Measurements from ENCODE around the gene PHYH. TPM values are rescaled to one million over a fixed set of nuclear protein-coding genes. Genes with fewer than 3 reads are reported as not detected.

The PHYH gene
- total RNA-seq, 4 donors from 2014 or later = 16.1 to 90.1 (median 49.2) TPM

- no peak overlapping the region for H3K4me3 ChIP-seq
- no peak overlapping the region for H3K27ac ChIP-seq
- H3K9me3 ChIP-seq = no peaks in the 10 kb centered on the region
- WGBS, 2 donors (ENCODE audit: low coverage in 1 of 2) = 83% methylated on average over 7 of the region's 7 CpGs; no CpG with 5 or more reads in 1 of the 2 donors
- H3K27me3 ChIP-seq = no peaks in the 10 kb centered on the region
- TF ChIP-seq CTCF (IDR thresholded peaks at IDR 0.05) (no peak), EP300 (IDR thresholded peaks at IDR 0.05; ENCODE audit: low read depth) (no peak), POLR2AphosphoS5 (IDR thresholded peaks at IDR 0.05) (no peak), POLR2A (IDR thresholded peaks at IDR 0.05) (no peak)
- in situ Hi-C loops (cut with MboI; ENCODE audit: low pct_ligation_motif_present in 1 of 4, low pct_unique_long_range_greater_than_20kb in 1 of 4, low sequenced_read_pairs in 3 of 4) (no loop called here), intact Hi-C loops (cut with DNase I; ENCODE audit: low total_unique reads) (no loop called here)
- no peaks in the 10 kb centered on the region for H3K4me1 ChIP-seq
- H3K36me3 ChIP-seq = peaks cover 0 to 35% (median 16%) of the 10 kb centered on the region in 4 donors
- DNase-seq = no peak
Measured at GRCh38 chr10:13319166-13319565, 19.3 kb upstream of the PHYH start.

- Histone ChIP-seq H3K4me3 (no peak overlapping the region), H3K9me3 (no peaks in the 10 kb centered on the region), H3K27ac (no peak overlapping the region), H3K27me3 (no peaks in the 10 kb centered on the region), H3K4me1 (no peaks in the 10 kb centered on the region), H3K36me3 (peaks cover 0 to 28% (median 11%) of the 10 kb centered on the region in 4 donors)
- 65 to 80% methylated on average over 6 of the region's 6 CpGs for WGBS, 2 donors (ENCODE audit: low coverage in 1 of 2)
- TF ChIP-seq POLR2A (IDR thresholded peaks at IDR 0.05) (no peak), EP300 (IDR thresholded peaks at IDR 0.05; ENCODE audit: low read depth) (no peak), POLR2AphosphoS5 (IDR thresholded peaks at IDR 0.05) (no peak), CTCF (IDR thresholded peaks at IDR 0.05) (no peak)
- in situ Hi-C loops (cut with MboI; ENCODE audit: low pct_ligation_motif_present in 1 of 4, low pct_unique_long_range_greater_than_20kb in 1 of 4, low sequenced_read_pairs in 3 of 4) (no loop called here), intact Hi-C loops (cut with DNase I; ENCODE audit: low total_unique reads) (no loop called here)
- DNase-seq = no peak
Measured at GRCh38 chr10:13317474-13317873, 17.6 kb upstream of the PHYH start.

- in situ Hi-C loops (cut with MboI; ENCODE audit: low pct_ligation_motif_present in 1 of 4, low pct_unique_long_range_greater_than_20kb in 1 of 4, low sequenced_read_pairs in 3 of 4) = no loop called here
- no peak overlapping the region for H3K27ac ChIP-seq
- 90 to 91% methylated on average over 2 to 7 of the region's 7 CpGs for WGBS, 2 donors (ENCODE audit: low coverage in 1 of 2)
- no peak overlapping the region for H3K4me3 ChIP-seq
- no peaks in the 10 kb centered on the region for H3K27me3 ChIP-seq
- intact Hi-C loops (cut with DNase I; ENCODE audit: low total_unique reads) = no loop called here
- peaks cover 0 to 21% (median 8%) of the 10 kb centered on the region in 4 donors for H3K36me3 ChIP-seq
- H3K4me1 ChIP-seq = no peaks in the 10 kb centered on the region
- no peaks in the 10 kb centered on the region for H3K9me3 ChIP-seq
- DNase-seq = no peak
- TF ChIP-seq EP300 (IDR thresholded peaks at IDR 0.05; ENCODE audit: low read depth) = no peak
Measured at GRCh38 chr10:13316635-13317311, 16.9 kb upstream of the PHYH start.

- H3K27ac ChIP-seq = no peak overlapping the region
- H3K4me3 ChIP-seq = no peak overlapping the region
- in situ Hi-C loops (cut with MboI; ENCODE audit: low pct_ligation_motif_present in 1 of 4, low pct_unique_long_range_greater_than_20kb in 1 of 4, low sequenced_read_pairs in 3 of 4) = no loop called here
- no peaks in the 10 kb centered on the region for H3K27me3 ChIP-seq
- H3K9me3 ChIP-seq = no peaks in the 10 kb centered on the region
- TF ChIP-seq CTCF (IDR thresholded peaks at IDR 0.05) = no peak
- no peak for TF ChIP-seq POLR2A (IDR thresholded peaks at IDR 0.05)
- peaks cover 0 to 9% (median 4%) of the 10 kb centered on the region in 4 donors for H3K36me3 ChIP-seq
- H3K4me1 ChIP-seq = no peaks in the 10 kb centered on the region
- intact Hi-C loops (cut with DNase I; ENCODE audit: low total_unique reads) = no loop called here
- no peak for DNase-seq
Measured at GRCh38 chr10:13315361-13315760, 15.5 kb upstream of the PHYH start.

- no peaks in the 10 kb centered on the region for H3K4me1 ChIP-seq
- 71 to 80% methylated on average over 1 to 5 of the region's 5 CpGs for WGBS, 2 donors (ENCODE audit: low coverage in 1 of 2)
- intact Hi-C loops (cut with DNase I; ENCODE audit: low total_unique reads) (no loop called here), in situ Hi-C loops (cut with MboI; ENCODE audit: low pct_ligation_motif_present in 1 of 4, low pct_unique_long_range_greater_than_20kb in 1 of 4, low sequenced_read_pairs in 3 of 4) (no loop called here)
- no peak overlapping the region for H3K27ac ChIP-seq
- no peaks in the 10 kb centered on the region for H3K36me3 ChIP-seq
- H3K4me3 ChIP-seq = no peak overlapping the region
- no peak for DNase-seq
- TF ChIP-seq EP300 (IDR thresholded peaks at IDR 0.05; ENCODE audit: low read depth) = no peak
- no peak for TF ChIP-seq CTCF (IDR thresholded peaks at IDR 0.05)
- no peak for TF ChIP-seq POLR2A (IDR thresholded peaks at IDR 0.05)
- no peaks in the 10 kb centered on the region for H3K9me3 ChIP-seq
- no peaks in the 10 kb centered on the region for H3K27me3 ChIP-seq
Measured at GRCh38 chr10:13311177-13311575, 11.3 kb upstream of the PHYH start.

All from transverse colon (tissue), 4 donors.